ENCODE measurements around the gene SLC41A1. TPM values are rescaled to one million over a fixed set of nuclear protein-coding genes. Genes with fewer than 3 reads are reported as not detected.

The SLC41A1 gene
- total and polyA plus RNA-seq, 2 donors (not counting 1 experiment from before 2014, with no cell fraction given), result 15.8 to 24.2 TPM

GRCh38 chr1:205822397-205822796, 9.4 kb upstream of the SLC41A1 start:
- no peak overlapping the region for H3K4me3 ChIP-seq (ENCODE audit: control extremely low read depth in 1 of 5, extremely low read depth in 1 of 5, insufficient read depth in 1 of 5, low read depth in 2 of 5, low read length in 4 of 5)
- TF ChIP-seq CTCF (IDR thresholded peaks at IDR 0.05), result no peak
- TF ChIP-seq EZH2 (IDR thresholded peaks at IDR 0.05; ENCODE audit: borderline replicate concordance, insufficient read depth, low read depth, low read length, poor library complexity, severe bottlenecking), result no peak
- H3K27ac ChIP-seq (ENCODE audit: low read length in 2 of 2), result no peak overlapping the region
- Mint-ChIP-seq H3K9me3 (ENCODE audit: insufficient read depth) (no peaks in the 10 kb centered on the region), H3K27ac (no peak overlapping the region), H3K4me1 (peaks cover 32% of the 10 kb centered on the region), H3K4me3 (no peak overlapping the region), H3K27me3 (no peaks in the 10 kb centered on the region)
- H2AFZ ChIP-seq (ENCODE audit: insufficient read depth, low read depth, low read length, poor library complexity, severe bottlenecking), result no peak overlapping the region
- no peaks in the 10 kb centered on the region for H3K27me3 ChIP-seq (replicated peaks in 1 of 4; ENCODE audit: control extremely low read depth in 1 of 4, control insufficient read depth in 3 of 4, insufficient read depth in 4 of 4, low read length in 3 of 4)
- no peaks in the 10 kb centered on the region for H3K79me2 ChIP-seq (ENCODE audit: control insufficient read depth, insufficient read depth, low read length)
- CTCF ChIA-PET, result no interaction called here
- ATAC-seq (ENCODE audit: low read depth) (no peak), DNase-seq (no peak)
- H3K9ac ChIP-seq (ENCODE audit: low read length), result no peak overlapping the region
- H3K4me1 ChIP-seq (ENCODE audit: control insufficient read depth in 2 of 2, insufficient read depth in 2 of 2, low read length in 2 of 2), result peaks cover 0 to 32% of the 10 kb centered on the region in 2 donors
- intact Hi-C loops (cut with micrococcal nuclease), result no loop called here
- H3K36me3 ChIP-seq (replicated peaks in 1 of 2; ENCODE audit: control extremely low read depth in 1 of 2, control insufficient read depth in 1 of 2, extremely low read depth in 1 of 2, insufficient read depth in 2 of 2, low read length in 1 of 2), result no peaks in the 10 kb centered on the region
- H4K20me1 ChIP-seq (ENCODE audit: control insufficient read depth, insufficient read depth, low read length, poor library complexity, severe bottlenecking), result no peaks in the 10 kb centered on the region
- POLR2A ChIA-PET, result no interaction called here
- no CpG with 5 or more reads among the region's 2 CpGs for WGBS (ENCODE audit: insufficient coverage)
- H3K4me2 ChIP-seq (replicated peaks; ENCODE audit: low read depth, low read length, poor library complexity, severe bottlenecking), result no peak overlapping the region
- peaks cover 3 to 7% (median 5%) of the 10 kb centered on the region in 3 donors for H3K9me3 ChIP-seq (ENCODE audit: control extremely low read depth in 1 of 3, control insufficient read depth in 2 of 3, insufficient read depth in 1 of 3, low read length in 2 of 3)

- no peak overlapping the region for H3K27ac Mint-ChIP-seq
- H4K20me1 ChIP-seq (ENCODE audit: control insufficient read depth, insufficient read depth, low read length, poor library complexity, severe bottlenecking), result no peaks in the 10 kb centered on the region
- POLR2A ChIA-PET, result no interaction called here
- 88% methylated on average over 1 of the region's 3 CpGs for WGBS (ENCODE audit: insufficient coverage)
- intact Hi-C loops (cut with micrococcal nuclease), result no loop called here
- no peak for DNase-seq
- H3K27me3 Mint-ChIP-seq, result no peaks in the 10 kb centered on the region
- H3K27me3 ChIP-seq (replicated peaks in 1 of 4; ENCODE audit: control extremely low read depth in 1 of 4, control insufficient read depth in 3 of 4, insufficient read depth in 4 of 4, low read length in 3 of 4), result no peaks in the 10 kb centered on the region
- no peak overlapping the region for H3K9ac ChIP-seq (ENCODE audit: low read length)
- CTCF ChIA-PET, result interaction anchor here (1.5 to 2.2 kb wide), 2 partner anchors 32 to 102 kb away, joined by 4 to 5 read pairs; partner anchors contain the start of gene PM20D1
- peaks cover 6 to 19% of the 10 kb centered on the region in 2 donors for H3K4me1 ChIP-seq (ENCODE audit: control insufficient read depth in 2 of 2, insufficient read depth in 2 of 2, low read length in 2 of 2)
- peaks cover 18% of the 10 kb centered on the region for H3K4me1 Mint-ChIP-seq
- H2AFZ ChIP-seq (ENCODE audit: insufficient read depth, low read depth, low read length, poor library complexity, severe bottlenecking), result no peak overlapping the region
- peaks cover 0 to 4% (median 3%) of the 10 kb centered on the region in 3 donors for H3K9me3 ChIP-seq (ENCODE audit: control extremely low read depth in 1 of 3, control insufficient read depth in 2 of 3, insufficient read depth in 1 of 3, low read length in 2 of 3)
- H3K4me3 ChIP-seq (ENCODE audit: control extremely low read depth in 1 of 5, extremely low read depth in 1 of 5, insufficient read depth in 1 of 5, low read depth in 2 of 5, low read length in 4 of 5), result no peak overlapping the region
- H3K4me3 Mint-ChIP-seq, result no peak overlapping the region
- H3K27ac ChIP-seq (ENCODE audit: low read length in 2 of 2), result no peak overlapping the region
- H3K36me3 ChIP-seq (replicated peaks in 1 of 2; ENCODE audit: control extremely low read depth in 1 of 2, control insufficient read depth in 1 of 2, extremely low read depth in 1 of 2, insufficient read depth in 2 of 2, low read length in 1 of 2), result no peaks in the 10 kb centered on the region
- no peaks in the 10 kb centered on the region for H3K9me3 Mint-ChIP-seq (ENCODE audit: insufficient read depth)
- ATAC-seq (ENCODE audit: low read depth), result no peak
- no peak for TF ChIP-seq CTCF (IDR thresholded peaks at IDR 0.05)
- no peak for TF ChIP-seq EZH2 (IDR thresholded peaks at IDR 0.05; ENCODE audit: borderline replicate concordance, insufficient read depth, low read depth, low read length, poor library complexity, severe bottlenecking)
- H3K4me2 ChIP-seq (replicated peaks; ENCODE audit: low read depth, low read length, poor library complexity, severe bottlenecking), result no peak overlapping the region
- peaks cover 7% of the 10 kb centered on the region for H3K79me2 ChIP-seq (ENCODE audit: control insufficient read depth, insufficient read depth, low read length)
These were observed 5.0 kb upstream of the SLC41A1 start for GRCh38 chr1:205817988-205818387.

Data from B cell (primary cell).